Chondrocyte (in vitro differentiated cells): ENCODE results near the gene CYP26A1. TPM values are rescaled to one million over a fixed set of nuclear protein-coding genes. Genes with fewer than 3 reads are reported as not detected.

Experiments used
- DNase-seq: peaks from one replicate; pipeline ENCODE4 v3.0.0; 2021; ENCODE audit warnings: mixed read lengths, low spot score
- H3K27ac Mint-ChIP-seq: one replicate; pipeline ENCODE4 v1.8.0; 2021; ENCODE audit warnings: mild to moderate bottlenecking, moderate library complexity, mixed read lengths; ENCODE audit not compliant: unreplicated experiment
- H3K27me3 Mint-ChIP-seq: 2 replicates; pipeline ENCODE4 v1.8.0; 2021; ENCODE audit warnings: low read depth, mixed read lengths
- H3K36me3 Mint-ChIP-seq: 2 replicates; pipeline ENCODE4 v1.8.0; 2021; ENCODE audit warnings: low read depth, mixed read lengths
- H3K4me1 Mint-ChIP-seq: 2 replicates; pipeline ENCODE4 v1.8.0; 2021; ENCODE audit warnings: low read depth, mild to moderate bottlenecking, mixed read lengths
- H3K4me3 Mint-ChIP-seq: one replicate; pipeline ENCODE4 v1.8.0; 2021; ENCODE audit warnings: mild to moderate bottlenecking, moderate library complexity, mixed read lengths; ENCODE audit not compliant: unreplicated experiment
- H3K9me3 Mint-ChIP-seq: 2 replicates; pipeline ENCODE4 v1.8.0; 2021; ENCODE audit warnings: low read depth, mixed read lengths
- CTCF ChIP-seq: fragments of 200-600 bp; sonication (generic); IDR thresholded peaks from 2 replicates; pipeline ENCODE4 v1.5.0; 2021; ENCODE audit warnings: antibody characterized with exemption, mild to moderate bottlenecking, moderate library complexity
- total RNA-seq: library from RNA; stranded (reverse); gene quantifications from 3 replicates; pipeline ENCODE4 v1.2.1, GENCODE V29; 2021

Gene CYP26A1
- total RNA-seq, 1 donor from 2014 or later, result 0.47 TPM

- Mint-ChIP-seq H3K4me3 (peak overlapping the region; percentile 54), H3K4me1 (peaks cover 55% of the 10 kb centered on the region), H3K27me3 (peaks cover 62% of the 10 kb centered on the region), H3K36me3 (no peaks in the 10 kb centered on the region), H3K27ac (no peak overlapping the region), H3K9me3 (no peaks in the 10 kb centered on the region)
- DNase-seq, result no peak
- TF ChIP-seq CTCF, result no peak
Measured at GRCh38 chr10:93072225-93072712, 1.4 kb upstream of the CYP26A1 start.

- H3K27ac Mint-ChIP-seq, result no peak overlapping the region
- no peak for DNase-seq
- no peak for TF ChIP-seq CTCF
- peaks cover 55% of the 10 kb centered on the region for H3K27me3 Mint-ChIP-seq
- H3K4me1 Mint-ChIP-seq, result peaks cover 50% of the 10 kb centered on the region
- H3K9me3 Mint-ChIP-seq, result no peaks in the 10 kb centered on the region
- peak overlapping the region; percentile 71 for H3K4me3 Mint-ChIP-seq
- no peaks in the 10 kb centered on the region for H3K36me3 Mint-ChIP-seq
Measured at GRCh38 chr10:93072713-93073538, 767 bp upstream of the CYP26A1 start.

- Mint-ChIP-seq H3K27ac (no peak overlapping the region), H3K36me3 (no peaks in the 10 kb centered on the region), H3K4me1 (peaks cover 44% of the 10 kb centered on the region), H3K27me3 (peaks cover 44% of the 10 kb centered on the region), H3K9me3 (no peaks in the 10 kb centered on the region), H3K4me3 (peak overlapping the region; percentile 71)
- no peak for DNase-seq
- peak; percentile 65 for TF ChIP-seq CTCF
Measured at GRCh38 chr10:93074147-93074596, 479 bp downstream of the CYP26A1 start.

GRCh38 chr10:93074597-93075368 is 1.1 kb downstream of the CYP26A1 start:
- DNase-seq, result no peak
- peak overlapping the region; percentile 71 for H3K4me3 Mint-ChIP-seq
- H3K9me3 Mint-ChIP-seq, result no peaks in the 10 kb centered on the region
- no peak for TF ChIP-seq CTCF
- H3K27me3 Mint-ChIP-seq, result peaks cover 41% of the 10 kb centered on the region
- no peaks in the 10 kb centered on the region for H3K36me3 Mint-ChIP-seq
- H3K27ac Mint-ChIP-seq, result no peak overlapping the region
- peaks cover 50% of the 10 kb centered on the region for H3K4me1 Mint-ChIP-seq
